Gastrocnemius medialis (tissue), 4 donors: ENCODE results near the gene PRCC.

Source experiments
- POLR2A ChIP-seq, 2 donors: fragments of 450-650 bp; IDR thresholded peaks; one replicate each; pipeline ENCODE4 v1.6.1; 2017; ENCODE audit warnings: antibody characterized with exemption in 2 of 2, mild to moderate bottlenecking in 2 of 2, moderate library complexity in 2 of 2
- TF ChIP-seq, protein P1 (sequence below), 5 experiments: fragments of 450-650 bp in 3 of 5; fragments of 200-600 bp in 2 of 5; sonication (generic) in 2 of 5; IDR thresholded peaks in 4 of 5; conservative IDR thresholded peaks in 1 of 5; 1 replicate in 4 of 5; 2 replicates in 1 of 5; pipeline ENCODE4 v1.5.1; 2016 to 2019; ENCODE audit warnings: antibody characterized with exemption in 5 of 5, mild to moderate bottlenecking in 3 of 5, moderate library complexity in 3 of 5

DNA sequence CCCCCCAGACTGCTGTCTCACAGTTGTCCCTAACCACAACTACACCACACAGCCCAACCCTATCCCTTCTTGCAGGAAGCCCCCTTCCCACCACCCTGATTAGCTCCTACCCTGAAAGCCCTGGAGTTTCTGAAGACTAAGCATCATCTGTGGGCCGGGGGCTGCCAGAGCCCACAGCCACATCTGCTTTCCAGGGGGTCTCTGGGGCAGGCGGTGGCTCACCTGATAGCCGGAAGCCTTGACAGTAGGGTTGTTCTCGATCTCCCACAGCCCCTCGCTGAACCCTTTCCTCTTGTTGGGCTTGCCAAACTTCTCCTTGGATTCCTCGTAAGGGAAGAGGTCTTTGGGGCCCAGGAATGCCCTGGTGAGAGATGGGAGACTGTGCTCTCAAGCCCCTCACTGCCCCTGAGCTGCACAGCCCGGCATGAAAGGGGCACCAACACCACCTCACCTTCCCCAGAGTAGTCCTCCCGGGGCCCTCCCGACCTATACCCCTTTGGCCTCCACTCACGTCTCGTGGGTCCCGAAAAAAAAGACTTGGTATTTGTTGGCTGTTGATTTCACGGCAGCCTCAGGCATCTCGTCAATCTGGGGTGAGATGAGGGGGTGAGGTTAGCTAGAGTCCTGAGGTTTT, 22.4 kb upstream of the PRCC start:
- TF ChIP-seq, protein P1, sequence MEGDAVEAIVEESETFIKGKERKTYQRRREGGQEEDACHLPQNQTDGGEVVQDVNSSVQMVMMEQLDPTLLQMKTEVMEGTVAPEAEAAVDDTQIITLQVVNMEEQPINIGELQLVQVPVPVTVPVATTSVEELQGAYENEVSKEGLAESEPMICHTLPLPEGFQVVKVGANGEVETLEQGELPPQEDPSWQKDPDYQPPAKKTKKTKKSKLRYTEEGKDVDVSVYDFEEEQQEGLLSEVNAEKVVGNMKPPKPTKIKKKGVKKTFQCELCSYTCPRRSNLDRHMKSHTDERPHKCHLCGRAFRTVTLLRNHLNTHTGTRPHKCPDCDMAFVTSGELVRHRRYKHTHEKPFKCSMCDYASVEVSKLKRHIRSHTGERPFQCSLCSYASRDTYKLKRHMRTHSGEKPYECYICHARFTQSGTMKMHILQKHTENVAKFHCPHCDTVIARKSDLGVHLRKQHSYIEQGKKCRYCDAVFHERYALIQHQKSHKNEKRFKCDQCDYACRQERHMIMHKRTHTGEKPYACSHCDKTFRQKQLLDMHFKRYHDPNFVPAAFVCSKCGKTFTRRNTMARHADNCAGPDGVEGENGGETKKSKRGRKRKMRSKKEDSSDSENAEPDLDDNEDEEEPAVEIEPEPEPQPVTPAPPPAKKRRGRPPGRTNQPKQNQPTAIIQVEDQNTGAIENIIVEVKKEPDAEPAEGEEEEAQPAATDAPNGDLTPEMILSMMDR (IDR thresholded peaks at IDR 0.05 in 4 of 5, conservative IDR thresholded peaks at IDR 0.05 in 1 of 5) = no peak
- no peak for TF ChIP-seq POLR2A (IDR thresholded peaks at IDR 0.05)
